Stimulated activated CD4-positive, alpha-beta T cell treated with anti-CD3 and anti-CD28 coated beads, Interleukin-4, amount 100 ng/mL, for 24 hours (primary cell): ENCODE results near the gene ZNF697.
"Not testable (repeated sequence)": the region's sequence is repeated elsewhere in the genome, so short reads cannot be mapped to it uniquely, and the experiment has no call there.

Experiments
- DNase-seq: peaks from one replicate; pipeline ENCODE4 v3.0.0-alpha.2; 2020

Gene ZNF697

GRCh38 chr1:119600561-119600960 lies 47.5 kb downstream of the ZNF697 start:
- DNase-seq, result no peak

GRCh38 chr1:119595606-119596005 lies 52.5 kb downstream of the ZNF697 start:
- DNase-seq, result no peak

- no peak for DNase-seq
Observed at GRCh38 chr1:119595168-119595567, 52.9 kb downstream of the ZNF697 start.

GRCh38 chr1:119594376-119594775 lies 53.7 kb downstream of the ZNF697 start:
- no peak for DNase-seq

GRCh38 chr1:119593805-119594204 lies 54.3 kb downstream of the ZNF697 start:
- DNase-seq, result no peak

GRCh38 chr1:119590393-119590792 lies 57.7 kb downstream of the ZNF697 start:
- no peak for DNase-seq

GRCh38 chr1:119588621-119589020 lies 59.4 kb downstream of the ZNF697 start:
- DNase-seq, result no peak

GRCh38 chr1:119587341-119587740 lies 60.7 kb downstream of the ZNF697 start:
- DNase-seq, result no peak

GRCh38 chr1:119585801-119586200 lies 62.3 kb downstream of the ZNF697 start:
- not testable (repeated sequence) for DNase-seq

GRCh38 chr1:119582801-119583200 lies 65.3 kb downstream of the ZNF697 start:
- peak; percentile 6 for DNase-seq

- DNase-seq, result not testable (repeated sequence)
Observed at GRCh38 chr1:119581076-119581475, 67.0 kb downstream of the ZNF697 start.

- DNase-seq, result no peak
Observed at GRCh38 chr1:119573886-119574285, 74.2 kb downstream of the ZNF697 start.

- not testable (repeated sequence) for DNase-seq
Observed at GRCh38 chr1:119569930-119570622, 78.0 kb downstream of the ZNF697 start.
